CD4-positive, alpha-beta T cell treated with Interleukin-6 at 100 ng/mL for 8 hours (primary cell): ENCODE results near the gene HMMR.
"Not testable (repeated sequence)": the region's sequence is repeated elsewhere in the genome, so short reads cannot be mapped to it uniquely, and the experiment has no call there.

Experiments
- DNase-seq: peaks from one replicate; pipeline ENCODE4 v3.0.0-alpha.2; 2020; ENCODE audit warnings: mixed read lengths, low spot score

The HMMR gene

DNA sequence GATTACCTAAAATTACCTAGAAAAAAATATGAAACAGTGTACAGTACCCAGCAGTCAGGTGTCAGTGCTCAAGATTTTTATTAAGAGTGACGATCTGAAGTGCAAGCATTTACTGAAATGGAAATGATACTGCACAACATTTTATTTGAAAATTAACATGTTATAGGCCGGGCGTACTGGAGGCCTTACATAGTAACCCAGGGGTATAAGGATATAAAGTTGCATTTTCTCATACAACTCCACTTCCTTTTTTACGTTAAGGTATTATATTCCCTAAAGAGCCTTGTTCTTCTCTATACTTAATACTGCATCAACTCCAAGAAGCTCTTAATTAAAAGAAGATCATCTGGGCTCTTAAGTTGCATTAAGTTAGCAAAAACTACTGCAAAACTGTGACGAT, 48.3 kb downstream of the HMMR start:
- DNase-seq = no peak

DNA sequence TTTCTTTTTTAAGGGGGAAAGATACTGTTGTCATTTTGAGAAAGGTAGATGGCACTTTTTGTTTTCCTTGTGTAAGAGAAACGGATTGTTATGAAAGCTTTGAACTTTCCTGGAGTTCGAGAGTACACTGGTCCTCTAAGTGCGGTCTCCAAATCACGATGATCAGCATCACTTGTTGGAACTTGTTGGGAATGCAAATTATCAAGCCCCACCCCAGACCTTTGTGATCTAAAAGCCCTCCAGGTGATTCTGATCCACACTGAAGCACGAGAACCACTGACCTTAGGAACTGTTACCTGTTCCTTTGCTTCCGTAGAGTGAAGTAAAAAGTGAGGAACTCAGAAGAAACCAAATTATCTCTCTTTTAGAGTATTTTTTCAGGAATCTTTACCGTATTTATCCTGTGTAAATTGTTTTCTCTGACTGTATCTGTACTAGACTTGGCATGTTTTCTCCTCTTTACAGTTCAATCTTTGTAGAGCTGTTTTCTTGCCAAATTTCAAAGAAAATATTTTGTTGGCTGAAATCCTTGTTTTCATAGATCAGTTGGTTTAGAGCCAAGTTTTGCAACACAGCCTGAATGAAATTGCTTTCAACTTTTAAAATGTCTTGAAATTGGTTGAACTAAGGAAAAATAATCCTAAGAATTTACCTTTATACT, 49.0 kb downstream of the HMMR start:
- DNase-seq = no peak

DNA sequence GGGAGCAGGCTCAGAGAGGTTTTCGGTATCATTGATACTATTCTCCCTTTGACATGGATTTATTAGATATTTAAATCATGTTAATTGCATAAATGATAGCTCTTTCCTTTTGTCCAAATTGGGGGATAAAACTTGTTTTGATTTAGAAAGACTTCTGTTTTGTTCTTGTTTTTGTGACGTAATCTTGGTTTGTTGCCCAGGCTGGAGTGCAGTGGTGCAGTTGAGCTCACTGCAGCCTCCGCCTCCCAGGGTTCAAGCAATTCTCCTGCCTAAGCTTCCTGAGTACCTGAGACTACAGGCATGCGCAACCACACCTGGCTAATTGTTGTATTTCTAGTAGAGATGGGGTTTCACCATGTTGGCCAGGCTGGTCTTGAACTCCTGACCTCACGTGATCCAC, 52.1 kb downstream of the HMMR start:
- no peak for DNase-seq

DNA sequence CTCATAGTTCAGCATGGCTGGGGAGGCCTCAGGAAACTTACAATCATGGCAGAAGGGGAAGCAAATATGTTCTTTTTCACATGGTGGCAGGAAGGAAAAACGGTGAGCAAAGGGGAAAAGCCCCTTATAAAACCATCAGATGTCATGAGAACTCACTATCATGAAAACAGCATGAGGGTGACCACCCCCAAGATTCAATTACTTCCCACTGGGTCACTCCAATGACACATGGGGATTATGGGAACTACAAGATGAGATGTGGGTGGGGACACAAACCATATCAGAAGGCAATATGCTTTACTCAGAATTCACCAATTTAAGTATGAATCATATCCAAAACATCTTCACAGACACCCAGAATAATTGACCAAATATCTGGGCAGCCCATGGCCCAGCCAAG, 64.7 kb downstream of the HMMR start:
- no peak for DNase-seq

DNA sequence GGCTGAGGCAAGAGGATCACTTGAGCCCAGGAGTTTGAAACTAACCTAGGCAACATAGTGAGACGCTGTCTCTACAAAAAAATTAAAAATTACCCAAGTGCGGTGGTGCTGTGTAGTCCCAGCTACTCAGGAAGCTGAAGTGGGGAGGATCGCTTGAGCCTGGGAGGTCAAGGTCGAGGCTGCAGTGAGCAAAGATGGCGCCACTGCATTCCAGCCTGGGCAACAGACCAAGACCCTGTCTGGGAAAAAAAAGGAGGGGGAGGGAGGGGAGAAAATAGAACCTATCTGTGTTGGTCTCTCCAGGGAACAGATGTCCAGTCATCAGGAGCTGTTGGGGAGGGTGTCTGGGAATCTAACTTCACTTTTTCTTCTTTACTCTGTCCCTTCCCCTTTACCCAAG, 69.3 kb downstream of the HMMR start:
- DNase-seq = no peak

DNA sequence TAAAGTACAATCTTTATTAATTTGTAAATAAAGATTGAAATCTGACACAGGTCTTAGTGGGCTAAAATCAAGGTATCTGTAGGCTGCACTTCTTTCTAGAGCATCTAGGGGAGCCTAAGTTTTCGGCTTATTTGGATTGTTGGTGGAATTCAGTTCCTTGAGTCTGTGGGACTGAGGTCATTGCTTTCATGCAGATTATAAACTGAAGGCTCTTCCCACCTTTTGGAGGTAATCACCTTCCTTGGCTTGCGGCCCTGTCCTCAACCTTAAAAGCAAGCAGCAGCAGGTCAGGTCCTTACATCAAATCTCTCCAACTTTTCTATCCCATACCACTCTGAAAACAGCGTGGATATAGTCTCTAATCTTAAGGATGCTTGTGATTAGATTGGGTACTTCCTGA, 70.8 kb downstream of the HMMR start:
- DNase-seq = no peak

DNA sequence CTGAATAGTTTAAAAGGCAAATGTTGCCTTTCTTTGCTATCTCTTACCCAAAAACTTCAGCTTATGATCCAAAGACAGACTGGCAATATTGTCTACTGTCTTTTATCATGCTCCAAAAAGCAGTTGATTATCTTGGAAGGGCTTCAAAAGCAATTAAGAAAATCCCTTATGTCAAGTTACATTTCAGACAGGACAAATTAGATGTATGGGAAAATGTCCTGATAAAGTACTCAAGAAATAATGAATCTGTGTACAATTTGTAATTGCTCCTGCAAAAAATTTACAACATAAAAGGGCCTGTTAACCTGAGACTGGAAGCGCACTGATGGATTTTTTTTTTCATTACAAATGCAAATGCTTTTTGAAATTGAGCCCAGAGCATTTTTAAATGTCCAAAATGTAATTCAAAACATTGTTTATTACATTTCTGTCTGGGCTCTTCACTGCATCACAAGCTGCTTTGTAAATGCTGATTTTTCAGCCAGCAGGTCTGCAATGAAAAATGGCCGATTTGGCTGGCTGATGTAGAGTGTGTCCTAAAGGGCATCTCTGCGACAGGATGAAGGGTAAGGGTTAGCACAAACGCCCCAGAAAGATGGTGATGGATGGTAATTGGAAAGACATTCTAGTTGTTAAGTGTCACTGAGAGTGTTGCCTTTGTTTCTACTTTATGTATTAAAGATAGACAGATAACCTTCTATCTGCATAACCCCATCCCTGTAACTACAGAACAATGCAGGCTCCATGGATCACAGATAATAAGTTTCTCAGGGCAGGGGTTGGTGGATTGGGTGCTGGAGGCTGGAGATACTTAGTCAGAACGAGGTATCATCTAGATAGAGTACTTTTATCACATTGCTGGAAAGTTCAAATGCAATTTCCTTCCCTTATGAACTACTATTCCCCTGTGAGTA, 72.0 kb downstream of the HMMR start:
- no peak for DNase-seq

DNA sequence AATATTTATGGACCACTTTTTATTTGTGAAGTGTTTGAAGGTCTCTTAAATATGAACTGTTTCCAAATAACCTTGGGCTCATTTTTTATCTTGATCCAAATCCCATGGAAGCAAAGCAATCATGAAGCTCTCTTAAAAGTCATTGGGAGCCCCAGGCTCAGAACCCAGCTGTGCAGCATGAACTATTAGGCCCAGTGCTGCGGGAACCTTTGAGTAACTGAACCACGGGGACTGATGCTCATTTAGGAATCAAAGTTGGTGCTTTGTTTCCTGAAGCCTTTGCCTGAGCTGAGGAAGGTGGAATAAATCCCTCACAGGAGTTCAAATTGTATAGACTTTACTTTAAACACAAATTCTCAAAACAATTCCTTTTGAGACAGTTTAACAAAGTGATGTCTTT, 72.8 kb downstream of the HMMR start:
- DNase-seq = no peak

DNA sequence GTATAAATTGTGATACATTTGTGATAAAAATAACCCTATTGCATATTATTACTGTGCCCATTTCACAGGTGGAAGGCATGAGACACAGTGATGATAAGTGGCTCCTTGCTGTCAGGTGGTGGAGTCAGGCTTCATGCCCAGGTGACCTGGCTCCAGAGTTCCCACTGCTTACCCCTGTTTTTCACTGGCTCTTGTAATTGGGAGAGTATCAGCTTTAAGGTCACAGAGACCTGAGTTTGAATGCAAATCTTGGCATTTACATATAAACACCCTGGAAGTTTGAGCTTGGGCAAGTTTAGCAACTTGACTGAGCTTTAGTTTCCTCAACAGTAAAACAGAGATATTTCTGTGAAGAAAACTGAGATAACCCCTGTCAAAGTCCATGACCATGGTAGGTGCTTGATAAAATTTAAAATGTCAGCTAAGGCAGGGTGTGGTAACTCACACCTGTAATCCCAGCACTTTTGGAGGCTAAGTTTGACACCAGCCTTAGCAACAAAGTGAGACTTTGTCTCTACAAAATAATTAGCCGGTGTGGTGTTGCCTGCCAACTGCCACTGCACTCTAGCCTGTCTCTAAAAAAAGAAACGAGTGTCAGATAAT, 74.2 kb downstream of the HMMR start:
- DNase-seq = no peak

DNA sequence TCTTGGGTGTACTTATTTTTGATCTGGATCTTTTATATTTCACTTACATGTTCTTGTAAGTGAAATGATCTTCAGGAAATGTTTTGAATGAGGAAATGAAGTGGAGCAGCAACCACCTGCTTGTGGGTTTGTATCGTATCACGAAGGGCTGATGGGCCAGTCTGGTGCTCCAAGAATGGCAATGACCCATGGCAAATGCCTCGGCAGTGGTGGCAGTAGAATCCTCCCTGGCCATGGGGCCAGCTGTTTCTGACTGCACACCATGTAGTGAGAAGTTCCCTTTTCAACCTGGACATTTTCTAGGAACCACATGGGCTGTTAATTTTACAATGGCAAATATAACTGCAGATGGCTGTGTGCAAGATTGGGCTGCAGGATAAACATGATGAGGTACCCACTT, 74.9 kb downstream of the HMMR start:
- DNase-seq = no peak

DNA sequence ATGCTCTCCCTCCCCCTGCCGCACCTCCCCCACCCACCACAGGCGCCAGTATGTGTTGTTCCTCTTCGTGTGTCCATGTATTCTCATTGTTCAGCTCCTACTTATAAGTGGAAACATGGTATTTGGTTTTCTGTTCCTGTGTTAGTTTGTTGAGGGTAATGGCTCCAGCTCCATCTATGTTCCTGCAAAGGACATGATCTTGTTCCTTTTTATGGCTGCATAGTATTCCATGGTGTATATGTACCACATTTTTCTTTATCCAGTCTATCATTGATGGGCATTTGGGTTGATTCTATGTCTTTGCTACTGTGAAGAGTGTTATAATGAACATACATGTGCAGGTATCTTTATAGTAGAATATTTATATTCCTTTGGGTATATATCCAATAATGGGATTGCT, 76.0 kb downstream of the HMMR start:
- DNase-seq = not testable (repeated sequence)

DNA sequence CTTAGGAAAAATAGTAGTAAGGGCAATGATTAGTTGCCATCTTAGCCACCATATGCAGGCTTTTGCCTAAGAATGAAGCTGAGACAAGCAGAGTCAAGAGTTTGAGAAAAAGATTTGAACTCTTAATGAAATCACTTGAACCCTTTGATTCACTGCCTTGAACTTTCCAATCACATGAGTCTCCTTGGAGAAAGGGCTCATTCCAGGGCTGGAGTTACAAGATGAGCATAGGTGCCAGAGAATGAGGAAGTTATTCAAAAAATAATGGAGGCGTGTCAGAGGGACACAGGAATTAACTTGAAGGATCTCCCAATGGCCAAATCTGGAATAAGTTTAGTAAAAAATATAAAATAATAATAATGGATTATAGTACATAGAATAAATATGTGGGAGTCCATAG, 80.3 kb downstream of the HMMR start:
- no peak for DNase-seq
